ENCODE measurements around the gene NKX6-2.

NKX6-2 gene

GRCh38 chr10:132766291-132766690 is 19.7 kb downstream of the NKX6-2 start:
- no peaks in the 10 kb centered on the region for H3K79me2 ChIP-seq
- no peaks in the 10 kb centered on the region for H3K4me1 ChIP-seq
- no peak overlapping the region for H3K4me3 ChIP-seq (ENCODE audit: low read depth, low read length)
- no peaks in the 10 kb centered on the region for H3K36me3 ChIP-seq (ENCODE audit: control insufficient read depth, insufficient read depth, low read length)
- no peaks in the 10 kb centered on the region for H3K9me3 ChIP-seq (ENCODE audit: control insufficient read depth, low read length)
- H3K4me2 ChIP-seq (ENCODE audit: low read length), result no peak overlapping the region
- H2AFZ ChIP-seq, result no peak overlapping the region
- no peak for TF ChIP-seq CTCF (IDR thresholded peaks at IDR 0.05)
- no peaks in the 10 kb centered on the region for H3K27me3 ChIP-seq (ENCODE audit: control insufficient read depth, insufficient read depth, low read length)
- H3K9ac ChIP-seq, result no peak overlapping the region
- H3K27ac ChIP-seq, result no peak overlapping the region

GRCh38 chr10:132765435-132765834 is 20.5 kb downstream of the NKX6-2 start:
- Histone ChIP-seq H3K36me3 (ENCODE audit: control insufficient read depth, insufficient read depth, low read length) (no peaks in the 10 kb centered on the region), H3K79me2 (no peaks in the 10 kb centered on the region), H3K4me1 (no peaks in the 10 kb centered on the region), H3K4me3 (ENCODE audit: low read depth, low read length) (no peak overlapping the region), H3K27ac (no peak overlapping the region), H3K27me3 (ENCODE audit: control insufficient read depth, insufficient read depth, low read length) (no peaks in the 10 kb centered on the region), H3K9ac (no peak overlapping the region), H3K9me3 (ENCODE audit: control insufficient read depth, low read length) (no peaks in the 10 kb centered on the region), H3K4me2 (ENCODE audit: low read length) (no peak overlapping the region), H2AFZ (no peak overlapping the region)
- TF ChIP-seq CTCF (IDR thresholded peaks at IDR 0.05), result no peak

GRCh38 chr10:132764108-132764507 is 21.8 kb downstream of the NKX6-2 start:
- no peak overlapping the region for H3K9ac ChIP-seq
- no peaks in the 10 kb centered on the region for H3K27me3 ChIP-seq (ENCODE audit: control insufficient read depth, insufficient read depth, low read length)
- H3K36me3 ChIP-seq (ENCODE audit: control insufficient read depth, insufficient read depth, low read length), result no peaks in the 10 kb centered on the region
- H3K9me3 ChIP-seq (ENCODE audit: control insufficient read depth, low read length), result no peaks in the 10 kb centered on the region
- H3K27ac ChIP-seq, result no peak overlapping the region
- no peak for TF ChIP-seq CTCF (IDR thresholded peaks at IDR 0.05)
- H2AFZ ChIP-seq, result no peak overlapping the region
- no peak overlapping the region for H3K4me3 ChIP-seq (ENCODE audit: low read depth, low read length)
- no peaks in the 10 kb centered on the region for H3K4me1 ChIP-seq
- no peak overlapping the region for H3K4me2 ChIP-seq (ENCODE audit: low read length)
- no peaks in the 10 kb centered on the region for H3K79me2 ChIP-seq

- no peak for TF ChIP-seq CTCF (IDR thresholded peaks at IDR 0.05)
- H2AFZ ChIP-seq, result no peak overlapping the region
- H3K27ac ChIP-seq, result no peak overlapping the region
- no peaks in the 10 kb centered on the region for H3K79me2 ChIP-seq
- H3K4me2 ChIP-seq (ENCODE audit: low read length), result no peak overlapping the region
- H3K27me3 ChIP-seq (ENCODE audit: control insufficient read depth, insufficient read depth, low read length), result no peaks in the 10 kb centered on the region
- no peaks in the 10 kb centered on the region for H3K4me1 ChIP-seq
- no peak overlapping the region for H3K4me3 ChIP-seq (ENCODE audit: low read depth, low read length)
- no peaks in the 10 kb centered on the region for H3K36me3 ChIP-seq (ENCODE audit: control insufficient read depth, insufficient read depth, low read length)
- no peak overlapping the region for H3K9ac ChIP-seq
- H3K9me3 ChIP-seq (ENCODE audit: control insufficient read depth, low read length), result no peaks in the 10 kb centered on the region
These were observed 22.4 kb downstream of the NKX6-2 start for GRCh38 chr10:132763545-132763944.

- H3K4me1 ChIP-seq, result no peaks in the 10 kb centered on the region
- H3K36me3 ChIP-seq (ENCODE audit: control insufficient read depth, insufficient read depth, low read length), result no peaks in the 10 kb centered on the region
- no peaks in the 10 kb centered on the region for H3K27me3 ChIP-seq (ENCODE audit: control insufficient read depth, insufficient read depth, low read length)
- no peaks in the 10 kb centered on the region for H3K9me3 ChIP-seq (ENCODE audit: control insufficient read depth, low read length)
- no peak for TF ChIP-seq CTCF (IDR thresholded peaks at IDR 0.05)
- no peaks in the 10 kb centered on the region for H3K79me2 ChIP-seq
- no peak overlapping the region for H3K4me2 ChIP-seq (ENCODE audit: low read length)
- no peak overlapping the region for H3K27ac ChIP-seq
- H2AFZ ChIP-seq, result no peak overlapping the region
- no peak overlapping the region for H3K4me3 ChIP-seq (ENCODE audit: low read depth, low read length)
- no peak overlapping the region for H3K9ac ChIP-seq
These were observed 23.7 kb downstream of the NKX6-2 start for GRCh38 chr10:132762267-132762666.

Data from parathyroid adenoma (tissue), 2 donors.